D721Med (cell line): Measurements from ENCODE around the gene CCNA1.

Experiments
- DNase-seq: peaks from one replicate; pipeline ENCODE4 v3.0.0; 2011; ENCODE audit warnings: low spot score; ENCODE audit not compliant: insufficient read length
- FAIRE-seq: peaks from 2 replicates; lab custom pipeline; 2011; peaks lifted over from hg19 to GRCh38; lab: Jason Lieb, UNC
- TF ChIP-seq, protein P1 (sequence below): IDR thresholded peaks from 2 replicates; pipeline ENCODE4 v1.5.1; 2012; ENCODE audit warnings: mild to moderate bottlenecking, control low read depth; ENCODE audit not compliant: insufficient read depth; ENCODE audit errors: missing control alignments

CCNA1 gene

GRCh38 chr13:36450534-36450933, 18.2 kb downstream of the CCNA1 start:
- DNase-seq, result no peak

DNA sequence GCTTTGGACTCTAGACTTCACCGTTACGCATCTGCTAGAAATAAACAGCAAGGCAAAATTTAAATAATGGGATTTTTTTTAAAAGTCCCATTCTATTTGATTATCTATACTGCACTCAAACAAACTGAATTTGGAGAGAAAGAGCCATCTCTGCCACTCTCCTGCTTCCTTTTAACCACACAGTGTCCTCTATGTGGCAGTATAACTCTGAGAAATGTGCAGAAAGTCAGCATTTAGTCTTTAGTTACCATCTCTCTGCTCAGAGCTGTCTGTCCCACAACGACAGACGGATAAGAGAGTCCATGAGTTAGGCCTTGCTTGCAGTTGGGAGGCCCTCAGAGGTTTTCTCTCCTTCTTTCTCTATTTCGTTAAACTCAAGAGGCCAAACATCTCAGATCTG, 21.2 kb downstream of the CCNA1 start:
- DNase-seq (no peak), FAIRE-seq (no peak)
- TF ChIP-seq, protein P1, sequence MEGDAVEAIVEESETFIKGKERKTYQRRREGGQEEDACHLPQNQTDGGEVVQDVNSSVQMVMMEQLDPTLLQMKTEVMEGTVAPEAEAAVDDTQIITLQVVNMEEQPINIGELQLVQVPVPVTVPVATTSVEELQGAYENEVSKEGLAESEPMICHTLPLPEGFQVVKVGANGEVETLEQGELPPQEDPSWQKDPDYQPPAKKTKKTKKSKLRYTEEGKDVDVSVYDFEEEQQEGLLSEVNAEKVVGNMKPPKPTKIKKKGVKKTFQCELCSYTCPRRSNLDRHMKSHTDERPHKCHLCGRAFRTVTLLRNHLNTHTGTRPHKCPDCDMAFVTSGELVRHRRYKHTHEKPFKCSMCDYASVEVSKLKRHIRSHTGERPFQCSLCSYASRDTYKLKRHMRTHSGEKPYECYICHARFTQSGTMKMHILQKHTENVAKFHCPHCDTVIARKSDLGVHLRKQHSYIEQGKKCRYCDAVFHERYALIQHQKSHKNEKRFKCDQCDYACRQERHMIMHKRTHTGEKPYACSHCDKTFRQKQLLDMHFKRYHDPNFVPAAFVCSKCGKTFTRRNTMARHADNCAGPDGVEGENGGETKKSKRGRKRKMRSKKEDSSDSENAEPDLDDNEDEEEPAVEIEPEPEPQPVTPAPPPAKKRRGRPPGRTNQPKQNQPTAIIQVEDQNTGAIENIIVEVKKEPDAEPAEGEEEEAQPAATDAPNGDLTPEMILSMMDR, result peak; percentile 50

More at GRCh38 chr13:36450534-36450933, 18.2 kb downstream of the CCNA1 start:
- TF ChIP-seq, protein P1, result no peak
- no peak for FAIRE-seq

DNA sequence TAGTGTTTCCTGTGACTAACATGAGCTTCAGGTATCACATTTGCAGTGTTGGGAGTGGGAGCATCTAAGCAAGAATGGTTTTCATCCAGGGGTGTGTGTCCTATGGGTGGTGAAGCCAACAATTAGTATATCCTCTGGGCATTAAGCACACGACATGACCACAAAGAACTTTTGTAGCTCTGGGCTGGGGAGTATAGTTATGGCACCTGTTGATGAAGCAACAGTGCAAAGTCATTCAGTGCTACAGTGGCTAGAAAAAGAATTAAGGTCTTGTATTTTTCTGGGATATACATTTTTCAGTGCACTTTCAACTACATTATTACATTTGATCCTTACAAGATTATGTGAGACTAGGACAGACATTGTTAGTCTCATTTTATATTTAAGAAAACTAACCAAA, 21.8 kb downstream of the CCNA1 start:
- TF ChIP-seq, protein P1, result no peak
- DNase-seq, result no peak
- no peak for FAIRE-seq

GRCh38 chr13:36454987-36455386, 22.7 kb downstream of the CCNA1 start:
- DNase-seq, result no peak
- no peak for FAIRE-seq
- TF ChIP-seq, protein P1, result no peak

DNA sequence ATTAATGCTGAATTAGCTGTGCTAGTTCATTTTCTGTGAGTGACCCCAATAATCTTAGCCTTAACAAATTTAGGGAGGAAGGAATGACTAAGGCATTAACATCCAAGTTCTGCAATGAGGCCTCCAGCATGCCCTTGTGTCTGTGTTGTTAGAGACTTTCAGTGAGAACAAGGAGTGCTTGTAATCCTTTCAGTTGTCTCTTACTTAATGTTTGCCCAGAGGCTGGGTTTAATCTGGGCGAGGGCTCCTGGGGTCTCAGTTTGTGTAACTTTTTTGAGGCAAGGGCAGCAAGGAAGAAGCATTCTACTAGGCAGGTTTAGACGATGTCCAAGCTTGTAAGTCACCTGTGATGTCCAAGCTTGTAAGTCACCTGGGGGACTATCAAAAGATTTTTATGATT, 24.3 kb downstream of the CCNA1 start:
- FAIRE-seq, result no peak

GRCh38 chr13:36461506-36461905, 29.2 kb downstream of the CCNA1 start:
- FAIRE-seq (no peak), DNase-seq (no peak)
- TF ChIP-seq, protein P1, result no peak

More for the DNA sequence above, 24.3 kb downstream of the CCNA1 start:
- TF ChIP-seq, protein P1, result no peak
- no peak for DNase-seq

DNA sequence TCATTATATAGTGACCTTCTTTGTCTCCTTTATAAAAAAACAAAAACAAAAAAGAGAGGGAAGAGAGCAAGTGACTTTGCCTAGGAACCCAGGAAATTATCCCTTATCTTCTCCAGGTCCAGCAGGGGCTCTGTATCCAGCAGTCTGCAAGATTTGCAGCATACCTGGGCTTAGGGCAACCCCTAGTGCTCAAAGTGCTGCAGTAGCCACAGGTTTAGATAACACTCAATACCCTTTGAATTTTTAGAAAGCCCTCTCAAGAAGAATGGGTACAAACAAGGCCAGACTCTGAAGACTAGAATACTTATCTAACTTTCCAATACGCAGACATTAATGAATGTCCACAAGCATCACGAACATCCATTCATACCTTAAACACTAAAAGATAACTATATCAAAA, 43.2 kb downstream of the CCNA1 start:
- DNase-seq (no peak), FAIRE-seq (no peak)
- TF ChIP-seq, protein P1, result no peak
